NCI-H2107 treated with DMSO at 0.1 percent for 48 hours (cell line): ENCODE results near the gene GDF11.

Source experiments
- DNase-seq: peaks from one replicate; lab custom pipeline; 2025; ENCODE audit not compliant: unreplicated experiment; lab: John Stamatoyannopoulos, UW

The GDF11 gene

DNA sequence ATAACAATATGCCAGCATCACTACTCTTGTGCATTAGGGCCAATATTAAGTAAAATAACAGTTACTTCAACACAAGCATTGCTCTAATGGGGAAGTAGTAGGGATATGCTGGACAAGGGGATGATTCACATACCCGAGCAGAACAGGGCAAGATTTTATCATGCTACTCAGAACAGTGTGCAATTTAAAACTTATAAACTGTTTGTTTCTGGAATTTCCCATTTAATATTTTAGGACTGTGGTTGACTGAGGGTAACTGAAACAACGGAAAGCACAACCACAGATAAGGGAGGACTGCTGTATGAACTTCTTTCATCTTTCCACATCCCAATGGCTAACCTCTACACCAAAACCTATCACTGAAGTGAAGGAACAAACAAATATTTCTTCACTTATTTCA lies 37.8 kb downstream of the GDF11 start:
- DNase-seq = no peak

DNA sequence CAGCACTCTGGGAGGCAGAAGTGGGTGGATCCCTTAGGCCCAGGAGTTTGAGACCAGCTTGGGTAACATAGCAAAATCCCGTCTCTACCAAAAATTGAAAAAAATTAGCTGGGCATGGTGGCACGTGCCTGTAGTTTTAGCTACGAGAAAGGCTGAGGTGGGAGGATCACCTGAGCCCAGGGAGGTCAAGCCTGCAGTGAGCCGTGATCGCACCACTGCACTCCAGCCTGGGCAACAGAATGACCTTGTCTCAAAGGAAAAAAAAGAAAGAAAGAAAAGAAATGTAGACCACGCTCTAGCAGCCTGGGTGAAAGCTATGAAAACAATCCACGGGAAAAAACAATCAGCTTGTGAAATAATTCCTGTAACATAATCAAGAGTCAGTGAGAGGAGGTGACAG lies 45.6 kb downstream of the GDF11 start:
- no peak for DNase-seq

DNA sequence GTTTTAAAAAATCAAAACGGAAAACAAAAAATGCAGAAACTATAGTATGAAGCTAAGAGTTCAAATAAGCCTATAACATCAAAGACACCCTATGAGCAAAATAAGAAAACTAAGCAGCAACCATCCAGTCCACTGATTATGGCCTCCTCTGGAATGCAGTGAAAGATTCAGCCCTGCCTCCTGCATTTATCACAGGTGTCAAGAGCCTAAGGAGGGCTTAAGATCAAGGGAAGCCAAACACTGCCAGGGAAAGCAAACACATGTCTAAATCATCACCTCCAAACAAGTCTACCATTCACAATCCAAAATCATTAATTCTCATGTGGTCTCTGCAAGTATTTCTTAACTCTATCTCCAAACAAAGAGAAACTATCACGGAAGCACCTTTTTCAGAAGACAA lies 46.2 kb downstream of the GDF11 start:
- no peak for DNase-seq

- DNase-seq = no peak
These were observed 47.0 kb downstream of the GDF11 start for GRCh38 chr12:55789893-55790292.

DNA sequence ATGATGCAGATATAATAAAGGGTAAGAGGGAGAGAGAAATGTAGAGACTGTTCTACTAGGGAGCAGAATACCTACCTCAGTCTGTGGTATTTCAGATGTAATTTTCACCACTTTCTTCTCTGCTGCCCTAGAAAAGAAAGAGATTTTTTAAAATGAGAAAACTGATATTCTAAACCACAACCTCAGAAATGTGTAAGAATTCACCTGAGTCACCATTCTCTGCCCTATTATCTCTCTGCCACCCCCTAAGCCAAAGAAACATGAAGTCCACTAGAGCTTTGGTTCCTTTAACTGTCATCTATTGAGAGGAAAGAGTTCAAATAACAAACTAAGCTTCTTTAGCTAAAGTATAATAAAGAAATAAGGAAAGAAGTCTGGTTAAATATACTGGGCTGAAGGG lies 53.0 kb downstream of the GDF11 start:
- no peak for DNase-seq

- DNase-seq = no peak
These were observed 54.1 kb downstream of the GDF11 start for GRCh38 chr12:55797068-55797467.

GRCh38 chr12:55797550-55797949 lies 54.6 kb downstream of the GDF11 start:
- DNase-seq = no peak
